Sigmoid colon (tissue), 7 donors: Measurements from ENCODE around the gene SLC25A5. TPM values are rescaled to one million over a fixed set of nuclear protein-coding genes. Genes with fewer than 3 reads are reported as not detected.

Source experiments
- DNase-seq: peaks from one replicate; pipeline ENCODE4 v3.0.0-alpha.2; 2019
- H3K27ac ChIP-seq, 4 donors: fragments of 200-600 bp; sonication (generic); one replicate each; pipeline ENCODE4 v1.5.1; 2016 to 2019; ENCODE audit warnings: mild to moderate bottlenecking in 1 of 4
- H3K27me3 ChIP-seq, 3 donors: fragments of 200-600 bp; sonication (generic); one replicate each; pipeline ENCODE4 v1.5.1; 2019; ENCODE audit warnings: mild to moderate bottlenecking in 1 of 3
- H3K36me3 ChIP-seq, 4 donors: fragments of 200-600 bp; sonication (generic); one replicate each; pipeline ENCODE4 v1.5.1; 2016 to 2019
- H3K4me1 ChIP-seq, 4 donors: fragments of 200-600 bp; sonication (generic); one replicate each; pipeline ENCODE4 v1.5.1; 2017 to 2019
- H3K4me3 ChIP-seq, 4 donors: fragments of 200-600 bp; sonication (generic); one replicate each; pipeline ENCODE4 v1.5.1; 2017 to 2019; ENCODE audit warnings: mild to moderate bottlenecking in 2 of 4, moderate library complexity in 1 of 4
- H3K9me3 ChIP-seq, 4 donors: fragments of 200-600 bp in 3 of 4; sonication (generic) in 3 of 4; one replicate each; pipeline versions ENCODE4 v1.5.1 to v1.6.1; 2013 to 2019
- EP300 ChIP-seq, 4 donors: sonication (generic); formaldehyde crosslinking; IDR thresholded peaks; one replicate each; pipeline ENCODE4 v1.6.1; 2017; ENCODE audit warnings: antibody characterized with exemption in 4 of 4
- POLR2A ChIP-seq, 2 donors: fragments of 450-650 bp; IDR thresholded peaks; one replicate each; pipeline ENCODE4 v1.6.1; 2016; ENCODE audit warnings: antibody characterized with exemption in 2 of 2, mild to moderate bottlenecking in 2 of 2, moderate library complexity in 2 of 2
- POLR2AphosphoS5 ChIP-seq, 4 donors: sonication (generic); formaldehyde crosslinking; IDR thresholded peaks; one replicate each; pipeline ENCODE4 v1.6.1; 2017; ENCODE audit warnings: antibody characterized with exemption in 4 of 4
- WGBS, 2 donors: extraction: QIAGEN DNeasy Blood & Tissue Kit; methylation state at CpG; one replicate each; pipeline ENCODE4 v1.1.7; 2013; 5-methylcytosine and 5-hydroxymethylcytosine counted together
- intact Hi-C: fragments of 100-400 bp; cut with DNase I; formaldehyde crosslinking; loops from one replicate; pipeline ENCODE4 v1.15.1; 2023
- polyA plus RNA-seq, 3 donors: library from polyadenylated mRNA; stranded (reverse); fragments of 200-250 nt; gene quantifications; one replicate each; pipeline ENCODE4 v1.2.3, GENCODE V29; 2013
- total RNA-seq, 4 donors: library from RNA; depleted of rRNA; stranded (reverse); fragments of >200 nt; gene quantifications; one replicate each; pipeline ENCODE4 v1.1.0, GENCODE V29; 2016
- TF ChIP-seq, protein P1 (sequence below), 4 experiments: fragments of 450-650 bp in 3 of 4; fragments of 200-600 bp in 1 of 4; IDR thresholded peaks; one replicate each; pipeline ENCODE4 v1.5.1; 2016 to 2019; ENCODE audit warnings: antibody characterized with exemption in 4 of 4, mild to moderate bottlenecking in 3 of 4, moderate library complexity in 2 of 4
- donor health status: healthy with polysubstance abuse.
- donor health status: Bipolar disorder and iron deficiency.
- donor health status: healthy.

The SLC25A5 gene
- total RNA-seq: 100 to 1,000 TPM; 269 to 356 (median 336) TPM
- polyA plus RNA-seq: 1,000 to 10,000 TPM in 2 of 3 donors, 100 to 1,000 TPM in 1; 934 to 2,420 (median 1,374) TPM

DNA sequence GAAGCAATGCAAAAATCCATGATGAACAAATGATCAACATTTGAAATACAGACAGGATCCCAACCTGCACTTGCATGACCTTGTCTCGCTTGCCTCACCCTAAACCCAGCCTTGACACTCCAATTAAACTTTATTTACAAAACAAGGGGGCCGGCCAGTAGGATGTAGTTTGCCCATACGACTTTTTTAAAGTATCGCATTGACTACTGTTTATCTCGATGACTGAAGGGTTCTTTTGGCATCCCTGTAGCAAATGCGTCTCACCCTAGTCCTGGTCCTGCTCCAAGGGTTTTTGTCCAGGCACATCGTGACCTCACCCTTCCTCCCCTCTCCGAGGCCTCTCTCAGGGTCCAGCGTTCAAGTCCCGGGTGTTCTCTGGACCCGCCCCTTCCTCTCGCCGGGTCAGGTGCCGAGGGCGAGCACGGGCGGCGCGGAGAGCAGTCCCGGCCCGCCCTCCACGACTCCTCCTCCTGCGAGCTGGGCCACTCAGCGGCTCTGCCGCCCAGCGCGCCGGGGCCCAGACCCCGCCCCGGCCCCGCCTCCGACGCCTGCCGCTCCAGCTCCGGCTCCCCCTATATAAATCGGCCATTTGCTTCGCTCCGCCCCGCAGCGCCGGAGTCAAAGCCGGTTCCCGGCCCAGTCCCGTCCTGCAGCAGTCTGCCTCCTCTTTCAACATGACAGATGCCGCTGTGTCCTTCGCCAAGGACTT, at the start of gene SLC25A5:
TSS of gene SLC25A5 (plus strand) at position 603 of the 709 bp plus-strand sequence. CDS start at position 675, 72 bp downstream.
- intact Hi-C loops: loop anchor here (2.0 to 5.0 kb wide), 4 partner anchors 15 to 323 kb away; partner anchors contain the start of genes PGRMC1, RPL39 and SLC25A43
- Histone ChIP-seq H3K27me3 (peaks cover 0 to 4% (median 0%) of the 10 kb centered on the region in 3 donors), H3K27ac (peak within 1 kb of the TSS; percentile 96 to 99 (median 96)), H3K4me3 (peak within 1 kb of the TSS; percentile 73 to 80 (median 76)), H3K4me1 (peaks cover 0 to 12% (median 2%) of the 10 kb centered on the region in 4 donors), H3K9me3 (no peaks in the 10 kb centered on the region), H3K36me3 (peaks cover 0 to 17% (median 4%) of the 10 kb centered on the region in 4 donors)
- DNase-seq: peak; percentile 93
- WGBS, 2 donors: 1 to 3% methylated on average over 45 to 46 of the region's 46 CpGs
- peak; percentile 88 to 93 for TF ChIP-seq POLR2A (IDR thresholded peaks at IDR 0.05)
- TF ChIP-seq POLR2AphosphoS5 (IDR thresholded peaks at IDR 0.05): peak; percentile 94 to 98 (median 96)
- TF ChIP-seq, protein P1, sequence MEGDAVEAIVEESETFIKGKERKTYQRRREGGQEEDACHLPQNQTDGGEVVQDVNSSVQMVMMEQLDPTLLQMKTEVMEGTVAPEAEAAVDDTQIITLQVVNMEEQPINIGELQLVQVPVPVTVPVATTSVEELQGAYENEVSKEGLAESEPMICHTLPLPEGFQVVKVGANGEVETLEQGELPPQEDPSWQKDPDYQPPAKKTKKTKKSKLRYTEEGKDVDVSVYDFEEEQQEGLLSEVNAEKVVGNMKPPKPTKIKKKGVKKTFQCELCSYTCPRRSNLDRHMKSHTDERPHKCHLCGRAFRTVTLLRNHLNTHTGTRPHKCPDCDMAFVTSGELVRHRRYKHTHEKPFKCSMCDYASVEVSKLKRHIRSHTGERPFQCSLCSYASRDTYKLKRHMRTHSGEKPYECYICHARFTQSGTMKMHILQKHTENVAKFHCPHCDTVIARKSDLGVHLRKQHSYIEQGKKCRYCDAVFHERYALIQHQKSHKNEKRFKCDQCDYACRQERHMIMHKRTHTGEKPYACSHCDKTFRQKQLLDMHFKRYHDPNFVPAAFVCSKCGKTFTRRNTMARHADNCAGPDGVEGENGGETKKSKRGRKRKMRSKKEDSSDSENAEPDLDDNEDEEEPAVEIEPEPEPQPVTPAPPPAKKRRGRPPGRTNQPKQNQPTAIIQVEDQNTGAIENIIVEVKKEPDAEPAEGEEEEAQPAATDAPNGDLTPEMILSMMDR (IDR thresholded peaks at IDR 0.05): no peak

GRCh38 chrX:119419146-119419545, 49.1 kb upstream of the SLC25A5 start:
- no peaks in the 10 kb centered on the region for H3K9me3 ChIP-seq
- TF ChIP-seq, protein P1 (IDR thresholded peaks at IDR 0.05): no peak
- TF ChIP-seq EP300 (IDR thresholded peaks at IDR 0.05): no peak
- TF ChIP-seq POLR2AphosphoS5 (IDR thresholded peaks at IDR 0.05): no peak
- intact Hi-C loops: no loop called here
- H3K4me3 ChIP-seq: no peak overlapping the region
- H3K27me3 ChIP-seq: no peaks in the 10 kb centered on the region
- H3K4me1 ChIP-seq: no peaks in the 10 kb centered on the region
- H3K36me3 ChIP-seq: no peaks in the 10 kb centered on the region
- WGBS, 2 donors: 33 to 74% methylated on average over 4 of the region's 4 CpGs
- no peak for DNase-seq
- H3K27ac ChIP-seq: no peak overlapping the region

DNA sequence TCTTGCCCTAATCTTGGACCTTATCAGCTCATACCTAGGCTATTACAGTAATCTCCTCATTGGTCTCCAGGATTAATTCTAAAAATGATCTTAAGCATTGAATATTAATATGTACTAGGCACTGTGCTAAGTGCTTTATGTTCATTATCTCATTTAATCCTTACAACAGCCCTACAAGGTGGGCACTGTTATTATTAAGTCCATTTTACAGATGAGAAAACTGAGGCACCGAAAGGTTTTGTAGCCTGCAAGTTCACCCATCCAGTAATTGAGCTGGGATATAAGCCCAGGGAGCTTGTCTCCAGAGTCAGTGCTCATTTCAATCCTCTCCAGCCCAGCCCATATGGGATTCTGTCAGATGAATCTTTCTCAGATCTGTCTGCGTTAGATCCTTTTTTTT, 48.3 kb upstream of the SLC25A5 start:
- DNase-seq: no peak
- Histone ChIP-seq H3K27me3 (no peaks in the 10 kb centered on the region), H3K4me1 (no peaks in the 10 kb centered on the region), H3K27ac (no peak overlapping the region), H3K36me3 (no peaks in the 10 kb centered on the region), H3K9me3 (no peaks in the 10 kb centered on the region), H3K4me3 (no peak overlapping the region)
- no peak for TF ChIP-seq POLR2A (IDR thresholded peaks at IDR 0.05)
- TF ChIP-seq POLR2AphosphoS5 (IDR thresholded peaks at IDR 0.05): no peak
- TF ChIP-seq, protein P1 (IDR thresholded peaks at IDR 0.05): no peak
- no peak for TF ChIP-seq EP300 (IDR thresholded peaks at IDR 0.05)
- 98% methylated on average over 2 of the region's 2 CpGs for WGBS, 2 donors
- intact Hi-C loops: no loop called here

DNA sequence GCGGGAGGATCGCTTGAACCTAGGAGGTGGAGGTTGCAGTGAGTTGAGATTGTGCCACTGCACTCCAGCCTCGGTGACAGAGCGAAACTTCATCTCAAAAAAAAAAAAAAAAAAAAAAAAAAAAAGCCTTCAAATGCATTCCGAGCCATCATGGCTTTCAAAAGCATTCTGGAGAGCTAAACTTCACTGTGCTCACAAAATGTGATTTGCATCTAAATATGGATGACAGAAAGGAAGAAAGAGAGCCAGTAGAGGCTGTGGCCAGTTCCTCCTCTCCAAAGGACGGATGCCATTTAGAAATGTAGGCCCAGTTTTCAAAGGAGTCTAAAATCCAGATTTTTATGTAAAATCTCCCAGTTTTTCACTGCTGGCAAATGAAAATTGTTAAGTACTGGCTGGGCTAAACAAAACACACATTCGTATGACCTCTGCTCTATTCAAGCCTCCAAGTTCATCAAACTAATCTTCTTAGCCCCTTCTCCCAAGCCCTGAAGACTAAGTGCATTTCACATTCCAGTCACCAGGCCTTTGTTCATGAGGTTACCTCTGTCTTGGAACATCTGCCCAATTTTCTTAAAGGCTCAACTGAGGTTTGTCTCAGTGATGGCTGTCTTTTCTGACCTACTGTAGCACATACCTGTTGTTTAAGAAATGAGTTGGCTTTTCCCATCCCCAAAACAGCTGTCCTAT, 47.1 kb upstream of the SLC25A5 start:
- H3K4me1 ChIP-seq: no peaks in the 10 kb centered on the region
- no peak overlapping the region for H3K27ac ChIP-seq
- H3K4me3 ChIP-seq: no peak overlapping the region
- H3K36me3 ChIP-seq: no peaks in the 10 kb centered on the region
- intact Hi-C loops: no loop called here
- DNase-seq: no peak
- TF ChIP-seq POLR2AphosphoS5 (IDR thresholded peaks at IDR 0.05) (no peak), EP300 (IDR thresholded peaks at IDR 0.05) (no peak), POLR2A (IDR thresholded peaks at IDR 0.05) (no peak)
- TF ChIP-seq, protein P1 (IDR thresholded peaks at IDR 0.05): no peak
- 94 to 97% methylated on average over 7 of the region's 7 CpGs for WGBS, 2 donors
- no peaks in the 10 kb centered on the region for H3K9me3 ChIP-seq
- no peaks in the 10 kb centered on the region for H3K27me3 ChIP-seq
